ENCODE measurements around the gene IL17REL. TPM values are rescaled to one million over a fixed set of nuclear protein-coding genes. Genes with fewer than 3 reads are reported as not detected.

Gene IL17REL
- total and polyA plus RNA-seq, 2 of the 13 experiments (the other 11 are each of a cell fraction or from before 2014, with no cell fraction given) = not detected

DNA sequence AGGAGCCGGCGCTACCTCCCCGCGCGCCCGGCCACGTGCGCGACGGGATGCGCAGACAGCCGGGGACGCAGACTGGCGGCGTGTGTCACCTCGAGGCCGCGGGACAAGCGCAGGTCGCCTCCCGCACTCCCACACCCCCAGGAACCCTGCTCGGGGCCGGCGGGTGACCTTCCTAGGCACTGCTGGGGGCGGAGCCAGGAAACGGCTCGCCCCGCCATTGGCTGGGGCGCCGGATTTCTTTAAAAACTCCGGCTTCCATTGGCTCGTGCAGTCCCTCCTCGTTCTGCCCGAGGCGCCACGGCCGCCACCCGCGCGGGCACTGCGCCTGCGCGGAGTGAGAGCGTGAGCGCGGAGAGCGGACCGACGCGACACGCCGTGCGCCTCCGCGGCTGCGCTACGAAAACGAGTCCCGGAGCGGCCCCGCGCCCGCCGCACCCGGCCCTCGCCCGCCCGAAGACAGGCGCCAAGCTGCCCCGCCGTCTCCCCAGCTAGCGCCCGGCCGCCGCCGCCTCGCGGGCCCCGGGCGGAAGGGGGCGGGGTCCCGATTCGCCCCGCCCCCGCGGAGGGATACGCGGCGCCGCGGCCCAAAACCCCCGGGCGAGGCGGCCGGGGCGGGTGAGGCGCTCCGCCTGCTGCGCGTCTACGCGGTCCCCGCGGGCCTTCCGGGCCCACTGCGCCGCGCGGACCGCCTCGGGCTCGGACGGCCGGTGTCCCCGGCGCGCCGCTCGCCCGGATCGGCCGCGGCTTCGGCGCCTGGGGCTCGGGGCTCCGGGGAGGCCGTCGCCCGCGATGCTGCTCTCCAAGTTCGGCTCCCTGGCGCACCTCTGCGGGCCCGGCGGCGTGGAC lies 52.2 kb downstream of the IL17REL start, which contains the start of gene PIM3 (continued):
- TF ChIP-seq, protein P1, sequence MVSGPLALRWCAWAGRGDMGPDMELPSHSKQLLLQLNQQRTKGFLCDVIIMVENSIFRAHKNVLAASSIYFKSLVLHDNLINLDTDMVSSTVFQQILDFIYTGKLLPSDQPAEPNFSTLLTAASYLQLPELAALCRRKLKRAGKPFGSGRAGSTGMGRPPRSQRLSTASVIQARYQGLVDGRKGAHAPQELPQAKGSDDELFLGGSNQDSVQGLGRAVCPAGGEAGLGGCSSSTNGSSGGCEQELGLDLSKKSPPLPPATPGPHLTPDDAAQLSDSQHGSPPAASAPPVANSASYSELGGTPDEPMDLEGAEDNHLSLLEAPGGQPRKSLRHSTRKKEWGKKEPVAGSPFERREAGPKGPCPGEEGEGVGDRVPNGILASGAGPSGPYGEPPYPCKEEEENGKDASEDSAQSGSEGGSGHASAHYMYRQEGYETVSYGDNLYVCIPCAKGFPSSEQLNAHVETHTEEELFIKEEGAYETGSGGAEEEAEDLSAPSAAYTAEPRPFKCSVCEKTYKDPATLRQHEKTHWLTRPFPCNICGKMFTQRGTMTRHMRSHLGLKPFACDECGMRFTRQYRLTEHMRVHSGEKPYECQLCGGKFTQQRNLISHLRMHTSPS (CRISPR knock-in tag; IDR thresholded peaks at IDR 0.05; ENCODE audit: low read depth) = no peak
- TF ChIP-seq, protein P2, sequence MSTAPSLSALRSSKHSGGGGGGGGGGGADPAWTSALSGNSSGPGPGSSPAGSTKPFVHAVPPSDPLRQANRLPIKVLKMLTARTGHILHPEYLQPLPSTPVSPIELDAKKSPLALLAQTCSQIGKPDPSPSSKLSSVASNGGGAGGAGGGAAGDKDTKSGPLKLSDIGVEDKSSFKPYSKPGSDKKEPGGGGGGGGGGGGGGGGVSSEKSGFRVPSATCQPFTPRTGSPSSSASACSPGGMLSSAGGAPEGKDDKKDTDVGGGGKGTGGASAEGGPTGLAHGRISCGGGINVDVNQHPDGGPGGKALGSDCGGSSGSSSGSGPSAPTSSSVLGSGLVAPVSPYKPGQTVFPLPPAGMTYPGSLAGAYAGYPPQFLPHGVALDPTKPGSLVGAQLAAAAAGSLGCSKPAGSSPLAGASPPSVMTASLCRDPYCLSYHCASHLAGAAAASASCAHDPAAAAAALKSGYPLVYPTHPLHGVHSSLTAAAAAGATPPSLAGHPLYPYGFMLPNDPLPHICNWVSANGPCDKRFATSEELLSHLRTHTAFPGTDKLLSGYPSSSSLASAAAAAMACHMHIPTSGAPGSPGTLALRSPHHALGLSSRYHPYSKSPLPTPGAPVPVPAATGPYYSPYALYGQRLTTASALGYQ (CRISPR knock-in tag; IDR thresholded peaks at IDR 0.05) = peak; percentile 42; the same call in 1 of the 2 replicates
- TF ChIP-seq, protein P3, sequence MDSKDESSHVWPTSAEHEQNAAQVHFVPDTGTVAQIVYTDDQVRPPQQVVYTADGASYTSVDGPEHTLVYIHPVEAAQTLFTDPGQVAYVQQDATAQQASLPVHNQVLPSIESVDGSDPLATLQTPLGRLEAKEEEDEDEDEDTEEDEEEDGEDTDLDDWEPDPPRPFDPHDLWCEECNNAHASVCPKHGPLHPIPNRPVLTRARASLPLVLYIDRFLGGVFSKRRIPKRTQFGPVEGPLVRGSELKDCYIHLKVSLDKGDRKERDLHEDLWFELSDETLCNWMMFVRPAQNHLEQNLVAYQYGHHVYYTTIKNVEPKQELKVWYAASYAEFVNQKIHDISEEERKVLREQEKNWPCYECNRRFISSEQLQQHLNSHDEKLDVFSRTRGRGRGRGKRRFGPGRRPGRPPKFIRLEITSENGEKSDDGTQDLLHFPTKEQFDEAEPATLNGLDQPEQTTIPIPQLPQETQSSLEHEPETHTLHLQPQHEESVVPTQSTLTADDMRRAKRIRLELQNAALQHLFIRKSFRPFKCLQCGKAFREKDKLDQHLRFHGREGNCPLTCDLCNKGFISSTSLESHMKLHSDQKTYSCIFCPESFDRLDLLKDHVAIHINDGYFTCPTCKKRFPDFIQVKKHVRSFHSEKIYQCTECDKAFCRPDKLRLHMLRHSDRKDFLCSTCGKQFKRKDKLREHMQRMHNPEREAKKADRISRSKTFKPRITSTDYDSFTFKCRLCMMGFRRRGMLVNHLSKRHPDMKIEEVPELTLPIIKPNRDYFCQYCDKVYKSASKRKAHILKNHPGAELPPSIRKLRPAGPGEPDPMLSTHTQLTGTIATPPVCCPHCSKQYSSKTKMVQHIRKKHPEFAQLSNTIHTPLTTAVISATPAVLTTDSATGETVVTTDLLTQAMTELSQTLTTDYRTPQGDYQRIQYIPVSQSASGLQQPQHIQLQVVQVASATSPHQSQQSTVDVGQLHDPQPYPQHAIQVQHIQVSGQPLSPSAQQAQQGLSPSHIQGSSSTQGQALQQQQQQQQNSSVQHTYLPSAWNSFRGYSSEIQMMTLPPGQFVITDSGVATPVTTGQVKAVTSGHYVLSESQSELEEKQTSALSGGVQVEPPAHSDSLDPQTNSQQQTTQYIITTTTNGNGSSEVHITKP (CRISPR knock-in tag; IDR thresholded peaks at IDR 0.05; ENCODE audit: low read depth) = no peak
- TF ChIP-seq, protein P4, sequence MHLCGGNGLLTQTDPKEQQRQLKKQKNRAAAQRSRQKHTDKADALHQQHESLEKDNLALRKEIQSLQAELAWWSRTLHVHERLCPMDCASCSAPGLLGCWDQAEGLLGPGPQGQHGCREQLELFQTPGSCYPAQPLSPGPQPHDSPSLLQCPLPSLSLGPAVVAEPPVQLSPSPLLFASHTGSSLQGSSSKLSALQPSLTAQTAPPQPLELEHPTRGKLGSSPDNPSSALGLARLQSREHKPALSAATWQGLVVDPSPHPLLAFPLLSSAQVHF (CRISPR knock-in tag; IDR thresholded peaks at IDR 0.05) = 0 out of 2 replicates have a peak, but pooled peaks have one; percentile 44
- TF ChIP-seq ZNF225 (CRISPR knock-in tag; IDR thresholded peaks at IDR 0.05) = peak; percentile 62; the same call in 1 of the 2 replicates
- TF ChIP-seq TEAD2 (CRISPR knock-in tag; IDR thresholded peaks at IDR 0.05) = no peak
- TF ChIP-seq DMAP1 (CRISPR knock-in tag; IDR thresholded peaks at IDR 0.05) = peak; percentile 88
- peak; percentile 94 for TF ChIP-seq ARNT2 (CRISPR knock-in tag; IDR thresholded peaks at IDR 0.05; ENCODE audit: low read depth)
- peak; percentile 62; the same call in 1 of the 2 replicates for TF ChIP-seq ZNF232 (CRISPR knock-in tag; IDR thresholded peaks at IDR 0.05; ENCODE audit: borderline replicate concordance)
- TF ChIP-seq NR1H2 (CRISPR knock-in tag; IDR thresholded peaks at IDR 0.05; ENCODE audit: borderline replicate concordance, low read depth) = no peak
- TF ChIP-seq HNF4G (IDR thresholded peaks at IDR 0.05; ENCODE audit: borderline replicate concordance, low read depth, low read length) = peak; percentile 35; the same call in 1 of the 2 replicates
- no peak; the same call in 1 of the 2 replicates for TF ChIP-seq HNF4G (CRISPR knock-in tag; IDR thresholded peaks at IDR 0.05; ENCODE audit: borderline replicate concordance, low read depth)
- TF ChIP-seq, protein P5, sequence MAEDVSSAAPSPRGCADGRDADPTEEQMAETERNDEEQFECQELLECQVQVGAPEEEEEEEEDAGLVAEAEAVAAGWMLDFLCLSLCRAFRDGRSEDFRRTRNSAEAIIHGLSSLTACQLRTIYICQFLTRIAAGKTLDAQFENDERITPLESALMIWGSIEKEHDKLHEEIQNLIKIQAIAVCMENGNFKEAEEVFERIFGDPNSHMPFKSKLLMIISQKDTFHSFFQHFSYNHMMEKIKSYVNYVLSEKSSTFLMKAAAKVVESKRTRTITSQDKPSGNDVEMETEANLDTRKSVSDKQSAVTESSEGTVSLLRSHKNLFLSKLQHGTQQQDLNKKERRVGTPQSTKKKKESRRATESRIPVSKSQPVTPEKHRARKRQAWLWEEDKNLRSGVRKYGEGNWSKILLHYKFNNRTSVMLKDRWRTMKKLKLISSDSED (CRISPR knock-in tag; IDR thresholded peaks at IDR 0.05) = 0 out of 2 replicates have a peak, but pooled peaks have one; percentile 57
- no peak for TF ChIP-seq FOXK2 (IDR thresholded peaks at IDR 0.05)
- TF ChIP-seq, protein P6, sequence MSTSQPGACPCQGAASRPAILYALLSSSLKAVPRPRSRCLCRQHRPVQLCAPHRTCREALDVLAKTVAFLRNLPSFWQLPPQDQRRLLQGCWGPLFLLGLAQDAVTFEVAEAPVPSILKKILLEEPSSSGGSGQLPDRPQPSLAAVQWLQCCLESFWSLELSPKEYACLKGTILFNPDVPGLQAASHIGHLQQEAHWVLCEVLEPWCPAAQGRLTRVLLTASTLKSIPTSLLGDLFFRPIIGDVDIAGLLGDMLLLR (CRISPR knock-in tag; IDR thresholded peaks at IDR 0.05) = peak; percentile 75; the same call in 1 of the 2 replicates
- TF ChIP-seq RFXAP (CRISPR knock-in tag; IDR thresholded peaks at IDR 0.05; ENCODE audit: borderline replicate concordance) = no peak
- TF ChIP-seq ZNF234 (CRISPR knock-in tag; conservative IDR thresholded peaks at IDR 0.05) = 0 out of 2 replicates have a peak, but pooled peaks have one; percentile 19
- peak; percentile 92 for TF ChIP-seq GABPB1 (CRISPR knock-in tag; IDR thresholded peaks at IDR 0.05)

Data from HepG2 (cell line).